ENCODE data around the gene ARFRP1.
"Not testable (repeated sequence)": the region's sequence is repeated elsewhere in the genome, so short reads cannot be mapped to it uniquely, and the experiment has no call there.

The ARFRP1 gene

GRCh38 chr20:63655249-63655648, 52.5 kb downstream of the ARFRP1 start:
- no peak for DNase-seq (ENCODE audit: low read depth)

DNA sequence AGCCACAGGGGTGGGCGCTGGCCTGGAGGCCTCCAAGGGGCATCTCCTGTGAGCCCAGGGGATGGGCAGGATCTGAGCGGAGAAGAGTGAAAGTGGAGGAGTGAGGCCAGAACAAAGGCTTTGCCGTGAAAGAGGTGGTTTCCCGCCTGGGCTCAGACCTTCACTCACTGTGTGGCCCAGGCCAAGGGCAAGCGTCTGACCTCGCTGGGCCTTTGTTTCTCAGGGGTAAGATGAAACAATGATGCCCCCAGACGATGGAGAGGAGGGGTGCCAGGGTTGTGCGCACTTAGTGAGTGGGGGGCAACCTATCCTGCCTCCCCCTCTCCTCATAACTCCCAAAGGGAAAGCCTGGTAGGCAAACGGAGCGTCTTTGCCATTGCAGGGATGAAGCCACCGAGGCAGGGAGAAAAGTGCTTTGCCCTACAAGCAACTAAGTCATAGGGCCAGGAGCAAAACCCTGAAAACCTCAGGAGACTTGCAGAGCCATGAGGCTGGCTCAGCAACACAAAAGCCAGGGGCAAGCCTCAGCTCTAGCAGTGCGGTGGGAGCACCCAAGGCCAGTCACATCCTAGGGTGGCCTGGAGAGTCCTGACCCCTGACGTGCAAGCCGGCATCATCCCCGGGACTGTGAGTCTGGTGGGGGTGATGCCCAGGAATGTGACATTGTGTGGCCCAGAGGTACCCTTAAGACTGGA, 53.7 kb downstream of the ARFRP1 start:
- no peak for DNase-seq (ENCODE audit: low read depth)

- DNase-seq (ENCODE audit: low read depth), result peak; percentile 43
These were observed 54.5 kb downstream of the ARFRP1 start, which contains the start of gene STMN3 for GRCh38 chr20:63653041-63653973. TSS of gene STMN3 (minus strand) at chr20:63653424. CDS start at chr20:63653345, 79 bp downstream.

GRCh38 chr20:63652192-63652980, 55.4 kb downstream of the ARFRP1 start:
- peak; percentile 39 for DNase-seq (ENCODE audit: low read depth)

- no peak for DNase-seq (ENCODE audit: low read depth)
These were observed 55.9 kb downstream of the ARFRP1 start for GRCh38 chr20:63651942-63652191.

- not testable (repeated sequence) for DNase-seq (ENCODE audit: low read depth)
These were observed 57.3 kb downstream of the ARFRP1 start for GRCh38 chr20:63650486-63650885.

DNA sequence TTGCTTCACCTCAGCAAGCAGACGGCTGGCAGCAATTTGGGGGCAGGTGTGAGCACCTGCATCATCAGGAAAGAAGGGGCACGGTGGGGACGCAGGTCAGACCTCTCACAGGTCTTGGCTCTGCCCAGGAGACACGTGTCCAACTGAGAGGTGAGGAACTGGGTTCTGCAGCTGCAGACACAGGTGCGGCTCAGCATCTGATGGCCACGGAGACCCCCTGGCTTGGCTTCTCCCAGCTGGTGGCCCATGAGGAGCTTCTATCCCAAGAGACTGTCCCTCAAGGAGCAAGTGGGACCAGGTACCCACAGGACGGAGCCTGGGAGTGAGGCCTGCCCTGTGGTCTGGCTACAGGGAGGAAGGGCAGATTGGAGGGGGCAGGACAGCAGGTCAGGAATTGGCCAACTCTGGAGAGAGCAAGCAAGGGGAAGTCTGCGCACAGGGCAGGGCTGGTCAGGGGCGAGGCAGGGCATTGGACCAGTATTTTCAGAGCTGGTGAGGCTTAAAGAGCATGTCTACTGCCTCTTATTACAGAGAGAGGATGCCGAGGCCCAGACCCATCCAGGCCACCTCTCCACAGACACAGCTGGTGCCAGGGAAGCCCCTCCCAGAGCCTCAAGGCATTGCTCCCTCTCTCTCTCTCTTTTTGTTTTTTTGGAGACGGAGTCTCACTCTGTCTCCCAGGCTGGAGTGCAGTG, 58.7 kb downstream of the ARFRP1 start:
- no peak for DNase-seq (ENCODE audit: low read depth)
